Neuronal stem cell (in vitro differentiated cells): Measurements from ENCODE around the gene CCDC154.

Experiments used
- DNase-seq: peaks from one replicate; pipeline ENCODE4 v3.0.0-alpha.2; 2013; ENCODE audit warnings: low spot score
- H2AFZ ChIP-seq: one replicate; pipeline ENCODE4 v1.6.1; 2013; ENCODE audit warnings: mild to moderate bottlenecking, low read length, inconsistent platforms
- H2AK5ac ChIP-seq: 2 replicates; pipeline ENCODE4 v1.6.1; 2013; ENCODE audit warnings: low read depth, mild to moderate bottlenecking, inconsistent platforms, low read length, moderate library complexity, mixed read lengths
- H2BK120ac ChIP-seq: 2 replicates; pipeline ENCODE4 v1.6.1; 2013; ENCODE audit warnings: low read depth, mild to moderate bottlenecking, inconsistent platforms, low read length, moderate library complexity, mixed read lengths
- H2BK12ac ChIP-seq: one replicate; pipeline ENCODE4 v1.6.1; 2013; ENCODE audit warnings: low read length, inconsistent platforms
- H2BK15ac ChIP-seq: 2 replicates; pipeline ENCODE4 v1.6.1; 2013; ENCODE audit warnings: mild to moderate bottlenecking, low read length, inconsistent platforms, mixed read lengths
- H2BK5ac ChIP-seq: one replicate; pipeline ENCODE4 v1.6.1; 2013; ENCODE audit warnings: inconsistent platforms, mild to moderate bottlenecking, low read length, moderate library complexity
- H3K14ac ChIP-seq: one replicate; pipeline ENCODE4 v1.6.1; 2013; ENCODE audit warnings: low read length, inconsistent platforms
- H3K18ac ChIP-seq: 2 replicates; pipeline ENCODE4 v1.6.1; 2013; ENCODE audit warnings: low read length, inconsistent platforms
- H3K23ac ChIP-seq: 2 replicates; pipeline ENCODE4 v1.6.1; 2013; ENCODE audit warnings: low read depth, mild to moderate bottlenecking, mixed read lengths, low read length, inconsistent platforms; ENCODE audit not compliant: poor library complexity
- H3K27ac ChIP-seq: replicated peaks from 3 replicates; pipeline ENCODE4 v1.5.1; 2013; ENCODE audit warnings: low read length, inconsistent platforms
- H3K27me3 ChIP-seq, 3 experiments: 2 replicates each; pipeline ENCODE4 v1.6.1; 2013; ENCODE audit warnings: low read length in 3 of 3, mild to moderate bottlenecking in 2 of 3, inconsistent platforms in 1 of 3, low read depth in 1 of 3, mixed read lengths in 1 of 3, moderate library complexity in 1 of 3; ENCODE audit not compliant: control insufficient read depth in 3 of 3, insufficient read depth in 3 of 3
- H3K36me3 ChIP-seq, 2 donors: replicated peaks in 1 of 2; 2 replicates each; pipeline ENCODE4 v1.6.1; 2013; ENCODE audit warnings: low read length in 2 of 2; ENCODE audit not compliant: control insufficient read depth in 2 of 2, insufficient read depth in 2 of 2
- H3K4ac ChIP-seq: 2 replicates; pipeline ENCODE4 v1.6.1; 2013; ENCODE audit warnings: inconsistent platforms, mild to moderate bottlenecking, low read length, moderate library complexity
- H3K4me1 ChIP-seq, 2 donors: 1 replicate in 1 of 2; 2 replicates in 1 of 2; pipeline ENCODE4 v1.6.1; 2013; ENCODE audit warnings: low read length in 2 of 2, low read depth in 1 of 2; ENCODE audit not compliant: control insufficient read depth in 2 of 2, insufficient read depth in 1 of 2
- H3K4me2 ChIP-seq: one replicate; pipeline ENCODE4 v1.6.1; 2013; ENCODE audit warnings: mild to moderate bottlenecking, low read length, inconsistent platforms; ENCODE audit not compliant: insufficient read depth, poor library complexity, severe bottlenecking
- H3K4me3 ChIP-seq, 2 donors: 2 replicates each; pipeline ENCODE4 v1.5.1; 2013; ENCODE audit warnings: low read length in 2 of 2, mild to moderate bottlenecking in 2 of 2, inconsistent platforms in 1 of 2, moderate library complexity in 1 of 2
- H3K79me1 ChIP-seq: one replicate; pipeline ENCODE4 v1.6.1; 2013; ENCODE audit warnings: low read depth, mild to moderate bottlenecking, inconsistent platforms, low read length, moderate library complexity
- H3K9ac ChIP-seq: one replicate; pipeline ENCODE4 v1.6.1; 2013; ENCODE audit warnings: mild to moderate bottlenecking, low read depth, low read length, inconsistent platforms; ENCODE audit not compliant: poor library complexity
- H3K9me3 ChIP-seq, 2 donors: replicated peaks in 1 of 2; 2 replicates each; pipeline versions ENCODE3 to v1.6.1; 2013; ENCODE audit warnings: low read length in 2 of 2, mild to moderate bottlenecking in 2 of 2, inconsistent platforms in 1 of 2, low read depth in 1 of 2, mixed read lengths in 1 of 2, moderate library complexity in 1 of 2; ENCODE audit not compliant: control insufficient read depth in 2 of 2, insufficient read depth in 1 of 2
- H4K8ac ChIP-seq: one replicate; pipeline ENCODE4 v1.6.1; 2013; ENCODE audit warnings: low read depth, mild to moderate bottlenecking, inconsistent platforms, low read length, moderate library complexity
- H4K91ac ChIP-seq: one replicate; pipeline ENCODE4 v1.6.1; 2013; ENCODE audit warnings: low read length, low read depth, mild to moderate bottlenecking, inconsistent platforms; ENCODE audit not compliant: poor library complexity
- WGBS, 2 donors: extraction: QIAGEN DNeasy Blood & Tissue Kit; methylation state at CpG; one replicate each; pipeline ENCODE4 v1.1.7; 2013; ENCODE audit warnings: missing lambda C conversion rate in 2 of 2, mixed read lengths in 1 of 2; ENCODE audit not compliant: insufficient read length in 2 of 2, insufficient replicate concordance in 1 of 2; ENCODE audit errors: extremely low coverage in 2 of 2; 5-methylcytosine and 5-hydroxymethylcytosine counted together

CCDC154 gene

GRCh38 chr16:1464894-1465566 is 20.7 kb upstream of the CCDC154 start:
- Histone ChIP-seq H2BK120ac (no peak overlapping the region), H3K36me3 (peaks cover 10 to 22% of the 10 kb centered on the region in 2 donors), H3K23ac (no peak overlapping the region), H2AK5ac (no peak overlapping the region), H3K4me2 (no peak overlapping the region), H2AFZ (no peak overlapping the region), H3K9ac (no peak overlapping the region), H4K91ac (no peak overlapping the region), H2BK15ac (no peak overlapping the region), H3K4me3 (no peak overlapping the region), H3K27me3 (no peaks in the 10 kb centered on the region), H3K18ac (no peak overlapping the region), H2BK5ac (peak overlapping the region; percentile 87), H2BK12ac (no peak overlapping the region), H3K27ac (no peak overlapping the region), H3K9me3 (no peaks in the 10 kb centered on the region), H3K79me1 (peaks cover 26% of the 10 kb centered on the region), H3K14ac (no peak overlapping the region), H4K8ac (no peak overlapping the region), H3K4ac (no peak overlapping the region), H3K4me1 (no peaks in the 10 kb centered on the region)
- DNase-seq, result no peak
- no CpG with 5 or more reads among the region's 33 CpGs for WGBS, 2 donors

DNA sequence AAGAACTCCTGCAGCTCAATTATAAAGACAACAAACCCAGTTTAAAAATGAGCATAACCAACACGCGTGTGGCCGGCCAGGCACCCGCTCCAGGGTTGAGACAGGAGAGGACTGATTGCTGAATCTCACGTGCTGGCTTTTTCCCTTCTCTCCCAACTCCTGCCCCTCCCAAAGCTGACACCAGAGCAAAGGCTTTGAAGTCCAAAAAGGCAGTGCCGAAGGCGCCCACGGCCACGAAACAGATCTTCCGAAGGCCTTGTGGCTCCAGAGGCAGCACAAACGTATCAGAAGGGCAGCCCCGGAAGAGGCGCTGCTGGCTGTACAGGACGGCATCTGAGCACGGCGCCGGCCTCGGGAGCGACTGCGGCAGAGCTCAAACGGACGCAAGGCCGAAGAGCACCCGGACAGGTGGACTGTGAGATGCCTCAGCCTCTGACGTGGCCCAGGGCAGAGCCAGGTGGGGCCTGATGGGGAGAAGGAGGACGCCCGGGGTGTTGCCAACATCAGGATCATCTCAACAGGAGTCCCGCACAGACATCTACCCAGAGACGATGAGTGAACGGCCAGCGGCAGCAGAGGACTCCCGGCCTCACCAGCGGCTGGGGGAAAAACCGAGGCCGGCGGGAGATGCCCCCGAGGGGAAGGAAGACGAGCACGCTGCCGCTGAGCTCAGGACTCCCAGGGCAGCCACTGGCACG is 20.0 kb upstream of the CCDC154 start:
- Histone ChIP-seq H3K4ac (no peak overlapping the region), H3K4me3 (no peak overlapping the region), H3K36me3 (peaks cover 10 to 22% of the 10 kb centered on the region in 2 donors), H3K4me2 (no peak overlapping the region), H3K23ac (no peak overlapping the region), H3K27me3 (no peaks in the 10 kb centered on the region), H3K18ac (no peak overlapping the region), H2BK5ac (peak overlapping the region; percentile 66), H3K14ac (no peak overlapping the region), H2BK12ac (no peak overlapping the region), H2BK120ac (no peak overlapping the region), H3K9ac (no peak overlapping the region), H3K79me1 (peaks cover 22% of the 10 kb centered on the region), H2BK15ac (no peak overlapping the region), H4K91ac (no peak overlapping the region), H3K27ac (no peak overlapping the region), H3K9me3 (no peaks in the 10 kb centered on the region), H3K4me1 (no peaks in the 10 kb centered on the region), H2AFZ (no peak overlapping the region), H2AK5ac (no peak overlapping the region), H4K8ac (no peak overlapping the region)
- DNase-seq, result no peak
- no CpG with 5 or more reads among the region's 41 CpGs for WGBS, 2 donors

DNA sequence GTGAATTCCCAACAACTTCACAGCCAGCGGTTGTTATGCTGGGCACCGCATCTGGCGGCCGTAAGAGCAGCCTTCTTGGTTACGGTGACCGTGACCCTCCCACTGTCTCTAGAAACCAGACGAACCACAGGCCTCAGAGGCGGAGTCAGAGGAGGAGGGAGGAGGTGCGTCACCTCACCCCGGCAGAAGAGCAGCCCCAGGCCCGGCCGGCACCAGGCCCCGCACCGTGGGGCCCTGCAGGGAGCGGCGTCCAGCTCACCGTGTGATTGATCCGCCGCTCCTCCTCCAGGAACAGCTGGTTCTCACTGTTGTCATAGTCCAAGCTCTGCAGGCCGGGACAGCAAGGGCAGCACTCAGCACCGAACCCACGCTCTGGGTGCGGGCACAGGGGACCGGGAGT is 16.8 kb upstream of the CCDC154 start:
- no peaks in the 10 kb centered on the region for H3K9me3 ChIP-seq
- H2BK15ac ChIP-seq, result no peak overlapping the region
- whole genome bisulfite sequencing, 2 donors, result no CpG with 5 or more reads among the region's 24 CpGs
- H2AK5ac ChIP-seq, result no peak overlapping the region
- H3K4me2 ChIP-seq, result no peak overlapping the region
- H2BK120ac ChIP-seq, result no peak overlapping the region
- no peak overlapping the region for H3K14ac ChIP-seq
- no peak for DNase-seq
- no peak overlapping the region for H3K9ac ChIP-seq
- H3K23ac ChIP-seq, result no peak overlapping the region
- no peak overlapping the region for H4K91ac ChIP-seq
- H3K4me3 ChIP-seq, result no peak overlapping the region
- no peak overlapping the region for H2AFZ ChIP-seq
- H3K4me1 ChIP-seq, result no peaks in the 10 kb centered on the region
- H2BK5ac ChIP-seq, result peak overlapping the region; percentile 35
- H3K4ac ChIP-seq, result no peak overlapping the region
- peaks cover 12 to 39% of the 10 kb centered on the region in 2 donors for H3K36me3 ChIP-seq
- H4K8ac ChIP-seq, result no peak overlapping the region
- no peak overlapping the region for H3K18ac ChIP-seq
- H2BK12ac ChIP-seq, result no peak overlapping the region
- H3K79me1 ChIP-seq, result peaks cover 12% of the 10 kb centered on the region
- H3K27me3 ChIP-seq, result no peaks in the 10 kb centered on the region
- H3K27ac ChIP-seq, result no peak overlapping the region

GRCh38 chr16:1460602-1461138 is 16.3 kb upstream of the CCDC154 start:
- no peak overlapping the region for H3K18ac ChIP-seq
- H2AK5ac ChIP-seq, result no peak overlapping the region
- no peaks in the 10 kb centered on the region for H3K4me1 ChIP-seq
- peak overlapping the region; percentile 21 for H3K9ac ChIP-seq
- H3K4ac ChIP-seq, result no peak overlapping the region
- peak overlapping the region; percentile 65 for H3K23ac ChIP-seq
- DNase-seq, result no peak
- WGBS, 2 donors, result no CpG with 5 or more reads among the region's 30 CpGs
- H3K9me3 ChIP-seq, result no peaks in the 10 kb centered on the region
- no peak overlapping the region for H2BK15ac ChIP-seq
- H3K36me3 ChIP-seq, result peaks cover 12 to 44% of the 10 kb centered on the region in 2 donors
- no peak overlapping the region for H4K91ac ChIP-seq
- no peaks in the 10 kb centered on the region for H3K27me3 ChIP-seq
- no peak overlapping the region for H2BK12ac ChIP-seq
- no peak overlapping the region for H3K27ac ChIP-seq
- H2BK120ac ChIP-seq, result no peak overlapping the region
- H3K4me2 ChIP-seq, result no peak overlapping the region
- H3K14ac ChIP-seq, result no peak overlapping the region
- H2BK5ac ChIP-seq, result peak overlapping the region; percentile 39
- H4K8ac ChIP-seq, result peak overlapping the region; percentile 43
- peaks cover 10% of the 10 kb centered on the region for H3K79me1 ChIP-seq
- no peak overlapping the region for H3K4me3 ChIP-seq
- no peak overlapping the region for H2AFZ ChIP-seq
